Hepatocyte (in vitro differentiated cells): ENCODE measurements around the gene NECAB3.

Experiments used
- CTCF ChIP-seq: fragments of 200-600 bp; sonication (generic); IDR thresholded peaks from 2 replicates; pipeline ENCODE4 v1.5.1; 2016; ENCODE audit warnings: antibody characterized with exemption, mild to moderate bottlenecking; ENCODE audit not compliant: poor library complexity
- EZH2 ChIP-seq: fragments of 200-600 bp; sonication (generic); IDR thresholded peaks from 2 replicates; pipeline ENCODE4 v1.6.1; 2016; ENCODE audit warnings: antibody characterized with exemption, mild to moderate bottlenecking, borderline replicate concordance

DNA sequence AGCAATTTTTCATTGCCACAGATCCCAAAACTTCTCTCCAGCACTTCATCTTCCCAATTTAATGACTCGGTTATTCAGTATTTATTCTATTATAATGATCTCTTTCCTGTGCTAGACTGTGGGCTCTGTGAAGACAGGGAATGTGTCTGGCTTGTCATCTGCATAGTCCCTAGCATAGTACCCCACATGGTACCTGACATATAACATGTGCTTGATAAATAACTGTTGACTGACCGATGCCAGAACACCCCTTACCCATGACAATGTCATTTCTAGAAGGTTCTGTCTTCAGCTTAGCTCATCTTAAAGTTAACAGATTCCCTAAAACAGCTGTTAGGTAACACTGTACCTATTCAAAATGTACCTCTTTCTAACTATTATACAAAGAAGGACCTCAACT is 42.3 kb upstream of the NECAB3 start:
- TF ChIP-seq EZH2 (no peak), CTCF (no peak)
